Activated CD4-positive, alpha-beta T cell treated with anti-CD3 and anti-CD28 coated beads, Interleukin-2, Interleukin-6, amounts not matched to agents 100 ng/mL and 50 ng/mL, durations not matched to agents 16 hours and 8 hours (primary cell): ENCODE measurements around the gene PIAS2.
A peak's percentile ranks its signal among the peaks of the same experiment; 100 is the strongest.
"Not testable (repeated sequence)": the region's sequence is repeated elsewhere in the genome, so short reads cannot be mapped to it uniquely, and the experiment has no call there.

ENCODE experiments used
- DNase-seq: peaks from one replicate; pipeline ENCODE4 v3.0.0-alpha.2; 2020

Gene PIAS2

GRCh38 chr18:46830633-46831032 is 86.7 kb downstream of the PIAS2 start:
- DNase-seq: no peak

- no peak for DNase-seq
Measured at GRCh38 chr18:46829947-46830346, 87.4 kb downstream of the PIAS2 start.

GRCh38 chr18:46829531-46829930 is 87.8 kb downstream of the PIAS2 start:
- no peak for DNase-seq

- peak; percentile 11 for DNase-seq
Measured at GRCh38 chr18:46821856-46822711, 95.2 kb downstream of the PIAS2 start.

GRCh38 chr18:46820863-46821262 is 96.4 kb downstream of the PIAS2 start:
- DNase-seq: no peak

GRCh38 chr18:46815661-46816060 is 101.6 kb downstream of the PIAS2 start:
- no peak for DNase-seq

- no peak for DNase-seq
Measured at GRCh38 chr18:46814399-46814798, 102.9 kb downstream of the PIAS2 start.

GRCh38 chr18:46812311-46812710 is 105.0 kb downstream of the PIAS2 start:
- no peak for DNase-seq

- no peak for DNase-seq
Measured at GRCh38 chr18:46810481-46811000, 106.8 kb downstream of the PIAS2 start.

- no peak for DNase-seq
Measured at GRCh38 chr18:46809145-46809544, 108.2 kb downstream of the PIAS2 start.

GRCh38 chr18:46795945-46796344 is 121.4 kb downstream of the PIAS2 start:
- not testable (repeated sequence) for DNase-seq

- DNase-seq: no peak
Measured at GRCh38 chr18:46794607-46795006, 122.7 kb downstream of the PIAS2 start.

GRCh38 chr18:46793565-46793964 is 123.7 kb downstream of the PIAS2 start:
- DNase-seq: no peak

GRCh38 chr18:46789088-46789487 is 128.2 kb downstream of the PIAS2 start:
- DNase-seq: no peak

GRCh38 chr18:46787674-46788073 is 129.6 kb downstream of the PIAS2 start:
- DNase-seq: no peak

GRCh38 chr18:46772357-46772756 is 144.9 kb downstream of the PIAS2 start:
- DNase-seq: no peak

- no peak for DNase-seq
Measured at GRCh38 chr18:46771141-46771540, 146.2 kb downstream of the PIAS2 start.

GRCh38 chr18:46770708-46771107 is 146.6 kb downstream of the PIAS2 start:
- DNase-seq: no peak

GRCh38 chr18:46768166-46768921 is 149.0 kb downstream of the PIAS2 start:
- DNase-seq: no peak

- DNase-seq: no peak
Measured at GRCh38 chr18:46767217-46767616, 150.1 kb downstream of the PIAS2 start.

GRCh38 chr18:46764586-46764985 is 152.7 kb downstream of the PIAS2 start:
- no peak for DNase-seq

- no peak for DNase-seq
Measured at GRCh38 chr18:46761059-46761769, 156.1 kb downstream of the PIAS2 start.

- DNase-seq: no peak
Measured at GRCh38 chr18:46759890-46760289, 157.4 kb downstream of the PIAS2 start.
